HCT116 (cell line): ENCODE results near the gene BOD1.

Experiments
- EZH2 ChIP-seq: fragments of 200-600 bp; sonication (generic); IDR thresholded peaks from 2 replicates; pipeline ENCODE4 v1.6.1; 2017; ENCODE audit warnings: antibody characterized with exemption, mixed run types
- EZH2phosphoT487 ChIP-seq: fragments of 200-600 bp; IDR thresholded peaks from 2 replicates; pipeline ENCODE4 v1.6.1; 2018; ENCODE audit warnings: antibody characterized with exemption, borderline replicate concordance
- JUND ChIP-seq: IDR thresholded peaks from 2 replicates; pipeline ENCODE4 v1.6.1; 2012
- MAX ChIP-seq: IDR thresholded peaks from 2 replicates; pipeline ENCODE4 v1.6.1; 2012
- POLR2A ChIP-seq: IDR thresholded peaks from 2 replicates; pipeline ENCODE4 v1.7.0; 2011; ENCODE audit warnings: borderline replicate concordance; ENCODE audit not compliant: insufficient read depth, insufficient read length; ENCODE audit errors: extremely low read depth
- POLR2AphosphoS5 ChIP-seq: IDR thresholded peaks from 2 replicates; pipeline ENCODE4 v1.6.1; 2011; ENCODE audit warnings: mild to moderate bottlenecking, low read depth, low read length, moderate library complexity
- TCF7L2 ChIP-seq: IDR thresholded peaks from 2 replicates; pipeline ENCODE4 v1.7.0; 2011; ENCODE audit warnings: borderline replicate concordance, inconsistent platforms; ENCODE audit not compliant: insufficient read depth, insufficient read length; ENCODE audit errors: extremely low read depth
- TF ChIP-seq, protein P1 (sequence below), 3 experiments: fragments of 200-600 bp in 1 of 3; sonication (generic) in 1 of 3; IDR thresholded peaks in 2 of 3; conservative IDR thresholded peaks in 1 of 3; 2 replicates each; pipeline ENCODE4 v1.5.1; 2012 to 2017; ENCODE audit warnings: low read depth in 2 of 3, low read length in 2 of 3, antibody characterized with exemption in 1 of 3, borderline replicate concordance in 1 of 3, control low read depth in 1 of 3, mild to moderate bottlenecking in 1 of 3, mixed read lengths in 1 of 3, mixed run types in 1 of 3, moderate library complexity in 1 of 3; ENCODE audit not compliant: insufficient read depth in 1 of 3
- TF ChIP-seq, protein P2 (sequence below): IDR thresholded peaks from 2 replicates; pipeline ENCODE4 v1.6.1; 2012; ENCODE audit warnings: low read depth

DNA sequence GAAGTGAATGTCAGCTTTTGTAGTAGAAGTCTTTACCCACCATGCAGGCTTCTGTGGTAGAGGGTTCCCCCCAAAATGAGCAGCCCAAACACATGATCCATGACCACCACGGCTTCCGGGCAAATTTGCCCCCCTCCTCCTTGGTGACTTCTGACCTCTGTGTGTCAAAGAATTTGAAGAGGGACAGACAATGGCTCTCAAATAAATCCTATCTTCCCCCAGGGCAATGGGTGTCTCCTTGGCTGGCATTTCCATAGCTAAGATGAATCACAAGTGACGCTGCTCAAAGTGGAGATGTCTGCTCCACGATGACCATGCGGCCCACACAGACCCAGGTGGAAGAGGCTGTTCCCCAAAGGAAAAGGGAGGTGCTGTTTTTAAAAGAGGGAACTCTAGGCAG is 30.2 kb upstream of the BOD1 start:
- TF ChIP-seq, protein P1, sequence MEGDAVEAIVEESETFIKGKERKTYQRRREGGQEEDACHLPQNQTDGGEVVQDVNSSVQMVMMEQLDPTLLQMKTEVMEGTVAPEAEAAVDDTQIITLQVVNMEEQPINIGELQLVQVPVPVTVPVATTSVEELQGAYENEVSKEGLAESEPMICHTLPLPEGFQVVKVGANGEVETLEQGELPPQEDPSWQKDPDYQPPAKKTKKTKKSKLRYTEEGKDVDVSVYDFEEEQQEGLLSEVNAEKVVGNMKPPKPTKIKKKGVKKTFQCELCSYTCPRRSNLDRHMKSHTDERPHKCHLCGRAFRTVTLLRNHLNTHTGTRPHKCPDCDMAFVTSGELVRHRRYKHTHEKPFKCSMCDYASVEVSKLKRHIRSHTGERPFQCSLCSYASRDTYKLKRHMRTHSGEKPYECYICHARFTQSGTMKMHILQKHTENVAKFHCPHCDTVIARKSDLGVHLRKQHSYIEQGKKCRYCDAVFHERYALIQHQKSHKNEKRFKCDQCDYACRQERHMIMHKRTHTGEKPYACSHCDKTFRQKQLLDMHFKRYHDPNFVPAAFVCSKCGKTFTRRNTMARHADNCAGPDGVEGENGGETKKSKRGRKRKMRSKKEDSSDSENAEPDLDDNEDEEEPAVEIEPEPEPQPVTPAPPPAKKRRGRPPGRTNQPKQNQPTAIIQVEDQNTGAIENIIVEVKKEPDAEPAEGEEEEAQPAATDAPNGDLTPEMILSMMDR (IDR thresholded peaks at IDR 0.05 in 2 of 3, conservative IDR thresholded peaks at IDR 0.05 in 1 of 3; ENCODE audit: borderline replicate concordance in 1 of 3, insufficient read depth in 1 of 3, low read depth in 2 of 3, low read length in 2 of 3) = no peak
- TF ChIP-seq TCF7L2 (no peak), EZH2 (no peak), POLR2AphosphoS5 (no peak), JUND (no peak), POLR2A (no peak), EZH2phosphoT487 (no peak), MAX (no peak)
- TF ChIP-seq, protein P2, sequence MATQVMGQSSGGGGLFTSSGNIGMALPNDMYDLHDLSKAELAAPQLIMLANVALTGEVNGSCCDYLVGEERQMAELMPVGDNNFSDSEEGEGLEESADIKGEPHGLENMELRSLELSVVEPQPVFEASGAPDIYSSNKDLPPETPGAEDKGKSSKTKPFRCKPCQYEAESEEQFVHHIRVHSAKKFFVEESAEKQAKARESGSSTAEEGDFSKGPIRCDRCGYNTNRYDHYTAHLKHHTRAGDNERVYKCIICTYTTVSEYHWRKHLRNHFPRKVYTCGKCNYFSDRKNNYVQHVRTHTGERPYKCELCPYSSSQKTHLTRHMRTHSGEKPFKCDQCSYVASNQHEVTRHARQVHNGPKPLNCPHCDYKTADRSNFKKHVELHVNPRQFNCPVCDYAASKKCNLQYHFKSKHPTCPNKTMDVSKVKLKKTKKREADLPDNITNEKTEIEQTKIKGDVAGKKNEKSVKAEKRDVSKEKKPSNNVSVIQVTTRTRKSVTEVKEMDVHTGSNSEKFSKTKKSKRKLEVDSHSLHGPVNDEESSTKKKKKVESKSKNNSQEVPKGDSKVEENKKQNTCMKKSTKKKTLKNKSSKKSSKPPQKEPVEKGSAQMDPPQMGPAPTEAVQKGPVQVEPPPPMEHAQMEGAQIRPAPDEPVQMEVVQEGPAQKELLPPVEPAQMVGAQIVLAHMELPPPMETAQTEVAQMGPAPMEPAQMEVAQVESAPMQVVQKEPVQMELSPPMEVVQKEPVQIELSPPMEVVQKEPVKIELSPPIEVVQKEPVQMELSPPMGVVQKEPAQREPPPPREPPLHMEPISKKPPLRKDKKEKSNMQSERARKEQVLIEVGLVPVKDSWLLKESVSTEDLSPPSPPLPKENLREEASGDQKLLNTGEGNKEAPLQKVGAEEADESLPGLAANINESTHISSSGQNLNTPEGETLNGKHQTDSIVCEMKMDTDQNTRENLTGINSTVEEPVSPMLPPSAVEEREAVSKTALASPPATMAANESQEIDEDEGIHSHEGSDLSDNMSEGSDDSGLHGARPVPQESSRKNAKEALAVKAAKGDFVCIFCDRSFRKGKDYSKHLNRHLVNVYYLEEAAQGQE = no peak
